HepG2 (cell line): ENCODE data around the gene ZCCHC3. TPM values are rescaled to one million over a fixed set of nuclear protein-coding genes. Genes with fewer than 3 reads are reported as not detected.

Experiments
- CTCF ChIP-seq: sonication (generic); formaldehyde crosslinking; IDR thresholded peaks from 2 replicates; pipeline ENCODE4 v1.5.0; 2020; ENCODE audit warnings: mild to moderate bottlenecking, missing genetic modification reagents, moderate library complexity
- HMGA1 ChIP-seq: sonication (generic); formaldehyde crosslinking; conservative IDR thresholded peaks from 2 replicates; pipeline ENCODE4 v1.4.0; 2020; ENCODE audit warnings: missing genetic modification reagents
- HNF4G ChIP-seq, 2 experiments: sonication (generic) in 1 of 2; formaldehyde crosslinking in 1 of 2; IDR thresholded peaks; 2 replicates each; pipeline versions ENCODE4 v1.4.0 to v1.6.1; 2011 to 2020; ENCODE audit warnings: borderline replicate concordance in 2 of 2, low read depth in 2 of 2, mild to moderate bottlenecking in 2 of 2, low read length in 1 of 2, missing genetic modification reagents in 1 of 2, moderate library complexity in 1 of 2
- HNRNPLL ChIP-seq: fragments of 200-400 bp; formaldehyde crosslinking; IDR thresholded peaks from 2 replicates; pipeline ENCODE4 v1.6.1; 2017; ENCODE audit warnings: mild to moderate bottlenecking, low read depth, low read length; ENCODE audit not compliant: poor library complexity, severe bottlenecking
- KAT8 ChIP-seq: IDR thresholded peaks from 2 replicates; pipeline ENCODE4 v1.6.1; 2016; ENCODE audit warnings: missing genetic modification reagents, missing compliant biosample characterization
- NR1H2 ChIP-seq: sonication (generic); formaldehyde crosslinking; IDR thresholded peaks from 2 replicates; pipeline ENCODE4 v1.8.1; 2022; ENCODE audit warnings: low read depth, missing genetic modification reagents, borderline replicate concordance
- RERE ChIP-seq: IDR thresholded peaks from 2 replicates; pipeline ENCODE4 v1.6.1; 2016; ENCODE audit warnings: low read depth, missing genetic modification reagents, missing compliant biosample characterization
- RFX3 ChIP-seq: IDR thresholded peaks from 2 replicates; pipeline ENCODE4 v1.6.1; 2016; ENCODE audit warnings: missing biosample characterization, missing genetic modification reagents
- RORA ChIP-seq: sonication (generic); formaldehyde crosslinking; IDR thresholded peaks from 2 replicates; pipeline ENCODE4 v1.5.0; 2020; ENCODE audit warnings: mild to moderate bottlenecking, missing genetic modification reagents, moderate library complexity
- SOX13 ChIP-seq, 3 experiments: fragments of 450-650 bp in 1 of 3; sonication (generic) in 1 of 3; formaldehyde crosslinking in 1 of 3; IDR thresholded peaks in 2 of 3; conservative IDR thresholded peaks in 1 of 3; 2 replicates each; pipeline versions ENCODE4 v1.5.0 to v1.6.1; 2016 to 2020; ENCODE audit warnings: antibody characterized with exemption in 1 of 3, mild to moderate bottlenecking in 1 of 3, missing compliant biosample characterization in 1 of 3, missing genetic modification reagents in 1 of 3, moderate library complexity in 1 of 3
- TRIM24 ChIP-seq: sonication (generic); formaldehyde crosslinking; IDR thresholded peaks from 2 replicates; pipeline ENCODE4 v1.8.0; 2022; ENCODE audit warnings: mild to moderate bottlenecking, missing genetic modification reagents
- ZFP1 ChIP-seq: IDR thresholded peaks from 2 replicates; pipeline ENCODE4 v1.6.1; 2016
- ZNF614 ChIP-seq: IDR thresholded peaks from 2 replicates; pipeline ENCODE4 v1.6.1; 2018; ENCODE audit warnings: missing biosample characterization, missing genetic modification reagents, inconsistent platforms, borderline replicate concordance
- polyA plus RNA-seq, 8 experiments: library from polyadenylated mRNA; depleted of rRNA in 3 of 8; stranded (reverse) in 7 of 8; unstranded in 1 of 8; fragments of >200 nt; fragmentation: Illumina TruSeq in 4 of 8; extraction: Trizol in 4 of 8; gene quantifications; 2 replicates each; pipeline versions ENCODE4 v1.2.1 to v1.2.3, GENCODE V29; 2011 to 2016; ENCODE audit warnings: low read depth in 4 of 8, missing spikeins in 1 of 8, mixed read lengths in 1 of 8; ENCODE audit not compliant: insufficient read depth in 1 of 8
- total RNA-seq, 5 experiments: library from RNA; depleted of rRNA; stranded (reverse); fragments of >200 nt; fragmentation: Illumina TruSeq; extraction: Trizol; gene quantifications; 2 replicates each; pipeline ENCODE4 v1.2.3, GENCODE V29; 2016; ENCODE audit warnings: low read depth in 1 of 5
- TF ChIP-seq, protein P1 (sequence below): sonication (generic); formaldehyde crosslinking; IDR thresholded peaks from 2 replicates; pipeline ENCODE4 v1.4.0; 2020; ENCODE audit warnings: missing genetic modification reagents

The ZCCHC3 gene
- total and polyA plus RNA-seq, 2 of the 13 experiments (the other 11 are each of a cell fraction or from before 2014, with no cell fraction given) = 46.6 to 63.0 TPM

GRCh38 chr20:325889-326644 is 28.7 kb downstream of the ZCCHC3 start (continued):
- TF ChIP-seq RFX3 (CRISPR knock-in tag) (no peak), CTCF (CRISPR knock-in tag) (peak; percentile 34), ZFP1 (CRISPR knock-in tag) (no peak), SOX13 (IDR thresholded peaks at IDR 0.05) (no peak), SOX13 (CRISPR knock-in tag; conservative IDR thresholded peaks at IDR 0.05 in 1 of 2, IDR thresholded peaks at IDR 0.05 in 1 of 2) (no peak), HMGA1 (no peak), HNF4G (IDR thresholded peaks at IDR 0.05; ENCODE audit: borderline replicate concordance, low read depth, low read length) (no peak), HNF4G (CRISPR knock-in tag; IDR thresholded peaks at IDR 0.05; ENCODE audit: borderline replicate concordance, low read depth) (no peak), RORA (CRISPR knock-in tag) (no peak), HNRNPLL (peak; percentile 98), ZNF614 (CRISPR knock-in tag) (no peak), RERE (no peak), NR1H2 (CRISPR knock-in tag) (no peak), KAT8 (CRISPR knock-in tag) (0 out of 2 replicates have a peak, but pooled peaks have one; percentile 24), TRIM24 (CRISPR knock-in tag) (no peak)
- TF ChIP-seq, protein P1, sequence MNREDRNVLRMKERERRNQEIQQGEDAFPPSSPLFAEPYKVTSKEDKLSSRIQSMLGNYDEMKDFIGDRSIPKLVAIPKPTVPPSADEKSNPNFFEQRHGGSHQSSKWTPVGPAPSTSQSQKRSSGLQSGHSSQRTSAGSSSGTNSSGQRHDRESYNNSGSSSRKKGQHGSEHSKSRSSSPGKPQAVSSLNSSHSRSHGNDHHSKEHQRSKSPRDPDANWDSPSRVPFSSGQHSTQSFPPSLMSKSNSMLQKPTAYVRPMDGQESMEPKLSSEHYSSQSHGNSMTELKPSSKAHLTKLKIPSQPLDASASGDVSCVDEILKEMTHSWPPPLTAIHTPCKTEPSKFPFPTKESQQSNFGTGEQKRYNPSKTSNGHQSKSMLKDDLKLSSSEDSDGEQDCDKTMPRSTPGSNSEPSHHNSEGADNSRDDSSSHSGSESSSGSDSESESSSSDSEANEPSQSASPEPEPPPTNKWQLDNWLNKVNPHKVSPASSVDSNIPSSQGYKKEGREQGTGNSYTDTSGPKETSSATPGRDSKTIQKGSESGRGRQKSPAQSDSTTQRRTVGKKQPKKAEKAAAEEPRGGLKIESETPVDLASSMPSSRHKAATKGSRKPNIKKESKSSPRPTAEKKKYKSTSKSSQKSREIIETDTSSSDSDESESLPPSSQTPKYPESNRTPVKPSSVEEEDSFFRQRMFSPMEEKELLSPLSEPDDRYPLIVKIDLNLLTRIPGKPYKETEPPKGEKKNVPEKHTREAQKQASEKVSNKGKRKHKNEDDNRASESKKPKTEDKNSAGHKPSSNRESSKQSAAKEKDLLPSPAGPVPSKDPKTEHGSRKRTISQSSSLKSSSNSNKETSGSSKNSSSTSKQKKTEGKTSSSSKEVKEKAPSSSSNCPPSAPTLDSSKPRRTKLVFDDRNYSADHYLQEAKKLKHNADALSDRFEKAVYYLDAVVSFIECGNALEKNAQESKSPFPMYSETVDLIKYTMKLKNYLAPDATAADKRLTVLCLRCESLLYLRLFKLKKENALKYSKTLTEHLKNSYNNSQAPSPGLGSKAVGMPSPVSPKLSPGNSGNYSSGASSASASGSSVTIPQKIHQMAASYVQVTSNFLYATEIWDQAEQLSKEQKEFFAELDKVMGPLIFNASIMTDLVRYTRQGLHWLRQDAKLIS = no peak; the same call in 1 of the 2 replicates
